GM19238 (cell line): Measurements from ENCODE around the gene IGFBP7.

ENCODE experiments used
- DNase-seq: peaks from one replicate; pipeline ENCODE4 v3.0.0; 2011; ENCODE audit warnings: low spot score; ENCODE audit not compliant: insufficient read length

IGFBP7 gene

GRCh38 chr4:57098415-57098814 is 11.8 kb downstream of the IGFBP7 start:
- DNase-seq = no peak

GRCh38 chr4:57097711-57098110 is 12.5 kb downstream of the IGFBP7 start:
- DNase-seq = no peak

GRCh38 chr4:57095956-57096355 is 14.2 kb downstream of the IGFBP7 start:
- DNase-seq = no peak

- DNase-seq = no peak
These were observed 14.9 kb downstream of the IGFBP7 start for GRCh38 chr4:57095245-57095644.

- DNase-seq = no peak
These were observed 15.4 kb downstream of the IGFBP7 start for GRCh38 chr4:57094832-57095223.

GRCh38 chr4:57093845-57094831 is 16.0 kb downstream of the IGFBP7 start:
- DNase-seq = no peak

GRCh38 chr4:57091657-57092162 is 18.5 kb downstream of the IGFBP7 start:
- no peak for DNase-seq

GRCh38 chr4:57090079-57090478 is 20.1 kb downstream of the IGFBP7 start:
- DNase-seq = no peak

- DNase-seq = no peak
These were observed 20.6 kb downstream of the IGFBP7 start for GRCh38 chr4:57089549-57089948.

GRCh38 chr4:57086031-57086723 is 24.0 kb downstream of the IGFBP7 start:
- no peak for DNase-seq

- no peak for DNase-seq
These were observed 24.9 kb downstream of the IGFBP7 start for GRCh38 chr4:57085278-57085677.

GRCh38 chr4:57084360-57084759 is 25.8 kb downstream of the IGFBP7 start:
- DNase-seq = no peak

- DNase-seq = no peak
These were observed 27.1 kb downstream of the IGFBP7 start for GRCh38 chr4:57083090-57083489.

- DNase-seq = no peak
These were observed 28.2 kb downstream of the IGFBP7 start for GRCh38 chr4:57081651-57082621.

GRCh38 chr4:57080781-57081650 is 29.2 kb downstream of the IGFBP7 start:
- no peak for DNase-seq

GRCh38 chr4:57078685-57079521 is 31.3 kb downstream of the IGFBP7 start:
- no peak for DNase-seq

GRCh38 chr4:57077550-57078343 is 32.4 kb downstream of the IGFBP7 start:
- DNase-seq = no peak

- no peak for DNase-seq
These were observed 33.5 kb downstream of the IGFBP7 start for GRCh38 chr4:57076646-57077045.
